Measurements from ENCODE around the gene WDR64.
"Not testable (repeated sequence)": the region's sequence is repeated elsewhere in the genome, so short reads cannot be mapped to it uniquely, and the experiment has no call there.

WDR64 gene

GRCh38 chr1:241703739-241704138, 51.7 kb downstream of the WDR64 start:
- not testable (repeated sequence) for DNase-seq

GRCh38 chr1:241706257-241706656, 54.2 kb downstream of the WDR64 start:
- DNase-seq: no peak

- no peak for DNase-seq
Observed at GRCh38 chr1:241706967-241707366, 54.9 kb downstream of the WDR64 start.

GRCh38 chr1:241707442-241707841, 55.4 kb downstream of the WDR64 start:
- no peak for DNase-seq

GRCh38 chr1:241711326-241711725, 59.2 kb downstream of the WDR64 start:
- no peak for DNase-seq

- DNase-seq: no peak
Observed at GRCh38 chr1:241713316-241713715, 61.2 kb downstream of the WDR64 start.

- no peak for DNase-seq
Observed at GRCh38 chr1:241714321-241715218, 62.5 kb downstream of the WDR64 start.

GRCh38 chr1:241715435-241715834, 63.4 kb downstream of the WDR64 start:
- no peak for DNase-seq

- no peak for DNase-seq
Observed at GRCh38 chr1:241715956-241716355, 63.9 kb downstream of the WDR64 start.

- peak in 1 of 2 experiments; percentile 28 for DNase-seq
Observed at GRCh38 chr1:241716915-241717656, 65.0 kb downstream of the WDR64 start.

GRCh38 chr1:241717975-241718374, 65.9 kb downstream of the WDR64 start:
- no peak for DNase-seq

GRCh38 chr1:241721011-241721410, 68.9 kb downstream of the WDR64 start:
- DNase-seq: no peak

- DNase-seq: no peak
Observed at GRCh38 chr1:241722947-241723346, 70.9 kb downstream of the WDR64 start.

GRCh38 chr1:241724741-241725356, 72.8 kb downstream of the WDR64 start:
- no peak for DNase-seq

GRCh38 chr1:241730031-241730430, 78.0 kb downstream of the WDR64 start:
- no peak for DNase-seq

- no peak for DNase-seq
Observed at GRCh38 chr1:241733899-241734298, 81.8 kb downstream of the WDR64 start.

GRCh38 chr1:241734533-241734932, 82.5 kb downstream of the WDR64 start:
- no peak for DNase-seq

GRCh38 chr1:241735493-241735926, 83.4 kb downstream of the WDR64 start:
- DNase-seq: not testable (repeated sequence)

- DNase-seq: no peak
Observed at GRCh38 chr1:241736387-241736786, 84.3 kb downstream of the WDR64 start.

GRCh38 chr1:241738284-241739078, 86.4 kb downstream of the WDR64 start:
- DNase-seq: no peak

- no peak for DNase-seq
Observed at GRCh38 chr1:241742084-241742483, 90.0 kb downstream of the WDR64 start.

- no peak for DNase-seq
Observed at GRCh38 chr1:241744591-241744990, 92.5 kb downstream of the WDR64 start.

- DNase-seq: no peak
Observed at GRCh38 chr1:241747992-241748391, 95.9 kb downstream of the WDR64 start.
